CD4-positive, alpha-beta T cell treated with Interleukin-15 for 1 hour (primary cell): ENCODE results near the gene ARHGAP26.

Experiments used
- DNase-seq: peaks from one replicate; pipeline ENCODE4 v3.0.0-alpha.2; 2020

ARHGAP26 gene

DNA sequence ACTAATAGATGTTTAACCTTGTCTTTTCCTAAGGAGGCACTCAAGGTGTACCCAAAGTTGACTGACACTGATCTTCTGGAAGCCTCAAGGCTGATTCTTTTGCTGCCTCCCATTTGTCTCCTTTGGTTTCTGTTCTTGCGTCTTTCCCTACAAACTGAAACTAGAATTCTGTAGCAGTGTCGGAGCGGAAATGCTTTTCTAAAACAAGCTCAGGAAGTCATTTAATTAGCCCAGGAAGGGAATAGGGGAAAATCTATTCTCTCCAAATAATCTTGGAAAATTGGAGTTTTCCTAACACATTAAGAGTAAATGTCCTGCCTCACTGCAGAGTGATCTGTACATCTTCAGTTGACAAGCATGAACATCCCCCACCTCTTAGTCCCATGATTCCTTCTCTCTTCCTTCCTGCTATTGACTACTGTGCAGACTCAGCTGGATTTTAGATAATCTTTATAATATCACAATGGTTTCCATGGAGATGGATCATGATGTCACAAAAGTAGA is 450.6 kb downstream of the ARHGAP26 start:
- no peak for DNase-seq

DNA sequence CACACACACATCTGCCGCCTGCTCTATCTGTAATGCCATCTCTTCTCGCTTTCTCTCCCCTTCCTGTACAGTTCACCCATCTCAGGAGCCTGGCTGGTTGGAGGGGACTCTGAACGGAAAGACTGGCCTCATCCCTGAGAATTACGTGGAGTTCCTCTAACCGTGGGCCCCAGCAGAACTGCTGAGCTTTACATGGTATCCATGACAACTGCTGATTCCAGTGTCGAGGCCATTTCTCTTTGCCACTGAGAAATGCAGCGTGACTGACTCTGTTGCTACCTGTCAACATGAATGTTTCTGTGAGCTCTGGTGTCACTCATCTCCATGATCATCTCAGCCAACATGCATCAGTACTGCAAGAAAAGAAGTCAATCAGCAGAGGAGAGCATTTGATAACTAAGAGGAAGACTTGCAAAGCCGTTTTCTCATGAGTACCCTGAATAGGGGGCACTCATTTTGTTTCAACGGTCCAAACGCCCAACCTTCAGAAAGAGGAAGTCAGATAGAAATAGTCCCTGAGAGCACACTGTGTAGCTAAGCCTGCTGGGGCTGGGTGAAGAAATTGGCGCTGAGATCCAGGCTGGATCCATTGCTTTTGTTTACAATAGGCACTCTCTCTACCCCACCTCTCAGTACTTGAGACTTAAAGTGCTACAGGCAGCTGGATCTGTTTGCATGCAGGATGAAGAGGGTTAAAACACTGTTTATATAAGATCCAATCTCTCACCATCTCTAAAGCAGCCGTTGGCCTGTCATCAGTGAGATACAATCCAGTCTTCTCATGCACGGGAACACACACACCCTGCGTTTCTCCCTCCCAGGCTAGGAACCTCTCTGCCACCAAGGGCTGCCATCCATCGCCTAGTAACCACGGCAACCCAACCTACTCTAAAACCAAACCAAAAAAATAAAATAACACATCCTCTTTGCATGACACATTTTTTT is 452.4 kb downstream of the ARHGAP26 start:
- DNase-seq, result peak; percentile 72

DNA sequence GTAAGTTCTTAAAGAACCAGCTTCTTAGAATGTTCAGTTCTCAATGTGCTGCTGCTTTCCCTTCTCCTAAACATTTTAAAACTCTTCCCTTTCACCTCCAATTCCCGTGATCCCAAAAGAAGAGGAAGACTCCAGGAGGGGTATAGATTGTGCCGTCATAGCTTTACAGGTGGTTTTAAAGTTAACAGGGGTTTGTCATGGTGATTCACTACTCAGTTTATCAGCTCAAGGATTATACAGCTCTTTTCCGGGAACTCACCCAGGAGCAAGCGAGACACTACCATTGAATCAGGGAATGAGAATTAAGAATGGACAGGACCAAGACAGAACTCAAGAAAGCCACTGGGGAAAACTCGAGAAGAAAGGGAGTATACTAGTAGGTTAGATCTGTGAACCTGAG is 454.5 kb downstream of the ARHGAP26 start:
- no peak for DNase-seq

DNA sequence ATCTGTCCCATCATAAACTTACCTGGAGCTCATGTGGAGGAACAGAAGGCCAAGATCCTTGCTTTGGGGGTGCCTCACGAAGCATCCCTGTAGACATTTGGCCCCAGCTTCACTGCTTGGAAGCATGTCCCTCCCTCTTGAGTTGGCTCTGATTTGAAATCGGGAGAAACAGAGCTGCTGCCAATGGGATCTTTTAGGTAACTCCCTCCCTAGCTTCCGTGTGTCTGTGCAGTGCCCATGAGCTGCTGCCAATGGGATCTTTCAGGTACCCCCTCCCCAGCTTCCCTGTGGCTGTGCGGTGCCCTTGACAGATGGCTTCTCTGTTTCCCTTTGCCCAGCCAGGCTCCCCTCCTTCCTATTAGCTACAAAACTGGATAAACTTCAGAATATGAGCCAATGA is 455.3 kb downstream of the ARHGAP26 start:
- DNase-seq, result no peak

DNA sequence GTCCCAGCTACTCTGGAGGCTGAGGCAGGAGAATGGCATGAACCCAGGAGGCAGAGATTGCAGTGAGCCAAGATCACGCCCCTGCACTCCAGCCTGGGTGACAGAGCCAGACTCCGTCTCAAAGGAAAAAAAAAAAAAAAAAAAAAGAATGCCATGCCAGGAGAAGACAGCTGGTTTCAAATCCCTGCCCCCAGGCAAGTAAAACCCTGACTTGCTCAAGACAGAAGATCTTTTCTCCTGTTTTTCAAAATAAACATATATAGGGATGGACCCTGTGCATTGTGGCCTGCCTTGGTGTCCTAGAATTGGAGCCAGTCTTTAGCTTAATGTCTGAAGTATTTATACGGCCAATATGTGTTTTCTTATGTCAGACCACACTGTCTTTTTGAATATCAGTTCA is 456.2 kb downstream of the ARHGAP26 start:
- DNase-seq, result no peak

DNA sequence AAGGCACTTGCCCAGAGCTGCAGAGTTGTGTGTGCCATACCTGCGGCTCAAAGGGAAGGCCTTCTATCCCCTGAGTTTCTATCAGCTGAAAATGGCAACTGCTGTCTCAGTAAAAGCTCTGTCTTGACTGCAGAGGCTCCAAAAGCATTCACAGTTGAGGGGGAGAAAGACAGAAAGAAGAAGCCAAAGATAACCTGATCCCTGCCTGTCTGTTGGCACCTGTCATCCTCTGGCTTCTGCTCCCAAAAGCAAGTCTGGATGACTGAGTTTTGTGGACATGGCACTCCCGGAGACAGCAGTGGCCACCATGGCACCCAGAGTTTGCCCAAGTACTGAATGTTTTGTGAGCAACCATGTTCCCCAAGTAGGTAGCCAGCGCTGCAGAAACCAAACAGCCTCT is 456.7 kb downstream of the ARHGAP26 start:
- no peak for DNase-seq

DNA sequence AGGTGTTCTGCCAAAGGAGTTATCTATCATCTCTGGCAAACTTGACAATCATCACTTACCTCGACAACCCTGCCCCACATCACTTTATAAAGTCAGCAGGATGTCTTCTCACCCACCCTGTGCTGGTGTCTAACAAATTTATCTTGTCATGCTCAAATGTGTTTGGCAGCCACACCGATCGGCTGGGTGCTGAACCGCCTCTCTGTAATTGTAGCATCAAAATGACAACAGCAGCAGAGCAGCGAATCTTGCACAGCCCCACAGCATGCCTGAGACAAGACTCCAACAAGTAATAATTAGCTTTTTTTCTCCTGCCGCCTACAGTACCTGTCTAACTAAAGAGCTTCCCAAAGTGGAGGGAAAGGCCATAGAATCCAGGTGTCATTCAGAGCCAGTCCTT is 457.1 kb downstream of the ARHGAP26 start:
- DNase-seq, result no peak

DNA sequence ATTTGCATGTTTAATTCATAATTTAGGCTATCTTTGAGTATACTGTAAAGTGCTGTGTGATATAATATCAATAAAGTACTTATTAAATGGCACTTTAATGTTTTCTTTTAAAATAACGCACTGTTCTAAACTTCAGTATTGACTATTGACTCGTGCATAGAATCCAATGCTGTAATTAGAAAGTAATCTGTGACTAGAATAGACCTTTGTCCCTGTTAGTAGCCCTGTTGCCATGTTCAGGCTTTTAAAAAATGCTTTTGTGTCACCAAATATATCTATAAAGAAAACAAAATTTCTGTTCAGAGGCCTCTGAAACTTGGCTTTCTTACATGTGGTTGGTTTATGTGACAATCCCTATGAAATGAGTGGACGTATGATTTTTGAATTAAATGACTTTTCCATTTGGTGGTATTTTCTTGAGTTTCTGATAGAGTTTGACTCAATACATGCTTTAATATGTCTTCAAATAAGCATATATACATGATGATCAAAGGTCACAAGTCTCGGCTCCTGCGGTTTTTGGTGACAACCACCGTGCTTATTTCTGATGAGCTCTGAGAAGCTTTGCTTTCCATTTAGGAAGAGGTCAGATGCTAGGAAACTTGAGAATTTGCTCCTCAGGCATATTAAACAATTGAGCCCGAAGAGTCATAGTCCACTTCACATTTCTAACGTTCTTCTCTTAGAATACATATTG is 458.6 kb downstream of the ARHGAP26 start:
- DNase-seq, result no peak

DNA sequence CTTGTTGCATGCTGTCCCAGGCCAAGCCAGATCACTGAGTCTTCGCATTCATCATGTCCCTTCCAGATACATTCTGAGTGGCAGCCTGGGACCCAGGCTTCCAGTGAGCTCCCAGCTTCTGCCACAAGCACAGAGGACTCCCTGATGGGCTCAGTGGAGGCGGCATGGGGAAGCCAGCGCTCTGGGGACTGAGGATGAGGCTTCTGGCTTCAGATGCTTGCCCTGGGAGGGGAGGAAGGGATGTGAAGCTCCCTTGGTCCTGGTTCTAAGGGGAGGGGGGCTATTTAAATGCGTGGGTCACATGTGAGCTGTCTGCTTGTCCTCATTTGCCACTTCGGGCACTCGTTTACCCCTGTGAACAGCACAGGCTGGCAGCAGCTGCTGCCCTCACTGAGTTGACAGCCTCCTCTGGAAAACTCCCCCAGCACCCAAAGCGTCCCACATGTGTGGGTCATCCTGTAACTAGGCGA is 459.3 kb downstream of the ARHGAP26 start:
- DNase-seq, result no peak

DNA sequence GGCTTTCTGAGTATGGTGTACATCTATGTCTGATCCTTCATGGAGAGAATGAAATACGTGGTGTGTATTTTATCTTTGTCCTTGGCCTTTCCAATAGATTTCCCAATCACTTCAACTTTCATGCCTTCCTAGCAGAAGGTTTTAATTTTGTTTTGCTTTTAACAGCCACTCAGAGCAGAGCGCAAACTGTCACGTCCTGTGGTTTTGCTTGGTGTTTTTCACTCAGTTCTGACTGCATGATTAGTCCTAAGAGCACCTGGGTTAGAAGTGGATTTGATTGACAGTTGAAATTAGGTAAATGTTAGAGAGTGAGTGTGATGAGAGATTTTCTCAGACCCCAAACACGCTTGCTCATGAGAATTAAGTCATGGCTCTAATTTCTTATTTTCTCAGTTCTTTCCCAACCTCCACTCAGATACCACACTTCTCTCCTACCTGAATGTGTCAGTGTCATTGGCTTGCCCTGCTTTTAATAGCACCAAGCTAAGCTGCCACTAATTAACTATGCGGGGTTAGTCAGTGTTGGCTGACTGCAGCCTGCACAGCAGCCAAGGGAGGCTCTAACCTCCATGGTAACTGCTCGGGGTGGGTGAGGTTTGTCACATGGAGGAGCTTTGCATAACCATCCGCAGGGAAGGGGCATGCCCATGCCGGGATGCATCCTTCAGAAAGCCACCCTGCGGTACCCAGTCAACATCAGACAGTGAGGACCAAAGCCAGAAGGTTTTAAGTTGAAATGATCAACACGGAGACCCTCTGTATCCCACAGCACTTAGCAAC is 459.9 kb downstream of the ARHGAP26 start:
- DNase-seq, result no peak

DNA sequence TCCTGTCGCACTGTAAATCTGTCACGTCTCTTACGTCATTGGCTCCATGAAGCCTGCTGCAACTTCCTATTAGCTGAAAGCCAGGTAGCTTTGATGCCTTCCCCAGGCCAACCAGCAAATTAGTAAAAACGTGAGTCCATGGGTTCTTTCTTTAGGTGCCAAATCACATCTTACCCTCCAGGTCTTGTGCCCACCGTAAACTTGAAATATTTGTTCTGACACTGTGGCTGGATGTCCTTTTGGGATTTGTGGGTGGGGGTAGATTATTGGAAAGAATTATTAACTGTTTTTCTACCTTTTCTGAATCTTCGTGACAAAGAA is 460.5 kb downstream of the ARHGAP26 start:
- no peak for DNase-seq

DNA sequence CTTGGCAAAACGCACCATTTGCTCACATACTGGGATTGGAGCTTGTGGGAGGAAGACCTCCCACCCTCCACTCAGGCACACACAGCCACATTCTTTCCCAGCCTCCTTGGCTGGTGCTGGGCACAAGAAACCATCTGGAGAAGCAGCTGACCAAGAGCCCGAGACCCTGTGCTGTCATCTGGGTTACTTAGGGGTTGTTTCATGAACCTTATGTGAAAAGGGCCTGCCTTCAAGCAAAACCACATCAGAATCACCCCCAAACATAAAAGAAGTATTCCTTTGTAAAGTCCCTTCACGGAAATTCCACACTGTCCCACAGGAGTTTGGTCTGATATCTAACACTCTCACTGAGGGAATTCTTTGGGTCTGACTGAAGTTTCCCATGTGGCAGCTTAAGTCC is 461.2 kb downstream of the ARHGAP26 start:
- DNase-seq, result no peak

DNA sequence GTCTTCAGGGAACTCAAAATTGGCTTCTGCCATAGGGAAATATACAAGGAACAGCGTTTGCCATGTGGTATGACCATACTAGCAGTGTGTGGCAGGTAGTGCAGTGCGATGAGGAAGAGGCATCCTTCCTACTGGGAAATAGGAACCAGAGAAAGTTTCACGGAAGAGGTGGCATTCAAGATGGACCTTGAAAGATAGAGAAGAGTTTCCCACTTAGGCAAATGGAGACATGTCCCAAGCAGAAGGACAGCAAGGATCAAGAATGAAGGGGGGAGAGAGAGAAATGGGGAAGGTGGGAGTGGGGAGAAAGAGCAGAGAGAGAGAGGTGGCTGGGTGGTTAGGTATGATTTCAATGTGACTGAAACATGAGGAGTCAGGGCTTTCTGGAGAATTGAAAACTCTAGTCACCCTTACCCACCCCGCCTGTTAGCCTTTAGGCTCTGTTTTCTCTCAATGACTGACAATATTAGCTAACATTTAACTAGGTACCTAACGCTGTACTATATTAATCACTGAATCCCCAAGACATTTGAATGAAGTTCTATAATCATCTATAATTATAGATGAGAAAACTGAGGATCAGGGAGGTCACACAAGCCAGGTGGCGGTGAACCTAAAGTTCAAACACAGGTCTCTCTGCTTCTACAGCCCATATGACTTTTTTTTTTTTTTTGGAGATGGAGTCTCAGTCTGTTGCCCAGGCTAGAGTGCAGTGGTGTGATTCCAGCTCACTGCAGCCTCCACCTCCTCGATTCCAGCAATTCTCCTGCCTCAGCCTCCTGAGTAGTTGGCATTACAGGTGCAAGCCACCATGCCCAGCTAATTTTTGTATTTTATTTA is 462.0 kb downstream of the ARHGAP26 start:
- DNase-seq, result no peak

DNA sequence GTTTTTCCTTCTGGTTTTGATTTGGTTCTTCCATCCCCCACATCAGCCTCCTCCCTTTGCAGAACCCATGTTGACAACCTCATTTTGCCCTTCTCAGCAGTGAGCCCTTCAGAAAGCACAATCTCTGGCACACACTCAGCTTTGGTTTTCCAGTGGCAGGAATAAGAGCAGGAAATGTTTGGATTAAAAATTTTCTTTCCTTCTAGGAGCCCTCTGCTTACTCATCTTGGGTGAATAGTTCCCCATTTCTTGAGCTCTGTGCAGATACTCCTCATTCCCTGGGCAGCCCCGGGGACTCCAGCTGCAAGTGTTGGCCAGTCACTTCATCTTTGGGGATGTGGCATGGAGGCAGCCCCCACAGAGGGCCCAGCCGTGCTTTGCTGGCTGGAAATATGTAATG is 462.9 kb downstream of the ARHGAP26 start:
- DNase-seq, result no peak

DNA sequence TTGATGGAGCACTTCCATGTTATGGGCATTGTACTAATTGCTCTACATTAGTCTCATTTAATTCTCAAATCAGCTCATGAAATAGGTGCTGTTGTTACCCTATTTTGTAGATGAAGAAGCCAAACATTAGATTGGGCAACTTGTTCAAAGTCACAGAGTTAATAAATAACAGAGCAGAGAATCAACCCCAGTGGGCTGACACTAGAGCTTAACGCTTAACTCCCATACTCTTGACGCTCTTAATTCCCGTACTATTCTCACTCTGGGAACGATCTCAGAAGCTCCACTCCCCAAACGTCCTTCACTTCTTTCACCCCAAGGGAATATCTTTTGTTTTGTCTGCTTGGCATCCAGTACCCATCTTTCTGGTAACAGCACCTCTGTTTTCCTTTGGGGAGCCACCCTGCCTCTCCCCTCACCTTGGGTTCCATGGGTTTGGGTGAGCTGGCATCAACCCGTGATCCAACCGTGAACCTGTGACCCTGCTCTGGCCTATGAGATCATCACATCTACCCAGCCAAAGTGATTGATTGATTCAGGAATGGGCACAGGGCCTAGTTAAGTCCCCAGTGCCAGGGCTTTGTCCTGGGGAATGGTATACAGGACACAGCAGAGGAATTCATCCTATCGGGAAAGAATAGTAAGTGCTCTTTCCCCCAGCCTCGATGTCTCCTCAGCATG is 464.1 kb downstream of the ARHGAP26 start:
- no peak for DNase-seq

DNA sequence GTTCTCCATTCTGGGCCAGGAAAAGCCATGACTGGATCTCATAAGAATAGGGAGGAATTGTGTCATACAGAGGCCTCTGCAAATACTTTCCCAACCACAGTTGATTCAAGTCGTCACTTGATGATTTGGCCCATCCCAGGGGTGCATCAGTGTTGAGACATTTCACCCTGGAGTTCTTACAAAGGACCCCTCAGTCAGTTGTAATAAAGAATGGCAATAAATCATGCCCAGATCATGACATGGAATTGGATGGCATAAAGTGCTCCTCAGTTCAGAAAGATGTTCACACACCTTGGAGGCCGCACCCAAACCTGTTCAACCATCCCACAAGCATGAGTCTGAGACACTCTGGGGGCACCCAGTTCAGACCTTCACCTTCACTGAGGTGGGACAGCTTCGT is 465.2 kb downstream of the ARHGAP26 start:
- DNase-seq, result no peak

DNA sequence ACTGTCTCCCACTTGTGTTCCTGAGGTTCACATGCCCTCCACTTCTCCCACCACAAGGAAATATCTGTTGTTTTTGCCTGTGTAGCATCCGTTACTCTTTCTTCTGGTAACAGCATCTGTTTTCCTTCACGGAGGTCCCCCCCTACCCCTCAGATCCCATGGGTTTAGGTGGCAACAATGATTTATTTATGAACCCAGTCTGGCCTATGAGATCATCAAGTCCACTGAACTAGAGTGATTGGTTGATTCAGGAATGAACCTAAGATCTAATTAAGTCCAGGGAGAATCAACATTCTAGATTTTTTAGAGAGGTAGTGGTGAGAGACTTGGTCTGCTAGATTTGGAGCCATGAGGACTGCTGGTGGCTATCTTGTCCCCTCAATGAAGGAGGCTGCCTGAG is 466.5 kb downstream of the ARHGAP26 start:
- DNase-seq, result no peak

DNA sequence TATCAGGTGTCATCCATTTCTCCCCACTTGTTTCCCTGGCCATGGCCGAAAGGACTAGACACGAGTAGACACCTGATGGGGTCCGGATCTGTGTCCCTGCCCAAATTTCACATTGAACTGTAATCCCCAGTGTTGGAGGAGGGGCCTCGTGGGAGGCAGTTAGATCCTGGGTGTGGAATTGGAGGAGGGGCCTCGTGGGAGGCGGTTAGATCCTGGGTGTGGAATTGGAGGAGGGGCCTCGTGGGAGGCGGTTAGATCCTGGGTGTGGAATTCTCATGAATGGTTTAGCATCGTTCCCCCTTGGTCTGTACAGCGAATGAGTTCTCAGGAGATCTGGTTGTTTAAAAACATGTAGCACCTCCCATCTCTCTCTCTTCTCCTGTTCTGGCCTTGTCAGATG is 467.5 kb downstream of the ARHGAP26 start:
- DNase-seq, result no peak

DNA sequence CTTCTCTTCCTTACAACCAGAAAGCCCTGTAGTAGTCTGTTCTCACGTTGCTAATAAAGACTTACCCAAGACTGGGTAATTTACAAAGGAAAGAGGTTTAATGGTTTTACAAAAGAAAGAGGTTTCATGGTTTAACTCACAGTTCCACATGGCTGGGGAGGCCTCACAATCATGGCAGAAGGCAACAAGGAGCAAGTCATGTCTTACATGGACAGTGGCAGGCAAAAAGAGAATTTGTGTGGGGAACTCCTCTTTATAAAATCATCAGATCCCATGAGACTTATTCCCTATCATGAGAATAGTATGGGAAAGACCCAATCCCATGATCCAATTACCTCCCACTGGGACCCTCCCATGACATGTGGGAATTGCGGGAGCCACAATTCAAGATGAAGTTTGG is 468.4 kb downstream of the ARHGAP26 start:
- no peak for DNase-seq

DNA sequence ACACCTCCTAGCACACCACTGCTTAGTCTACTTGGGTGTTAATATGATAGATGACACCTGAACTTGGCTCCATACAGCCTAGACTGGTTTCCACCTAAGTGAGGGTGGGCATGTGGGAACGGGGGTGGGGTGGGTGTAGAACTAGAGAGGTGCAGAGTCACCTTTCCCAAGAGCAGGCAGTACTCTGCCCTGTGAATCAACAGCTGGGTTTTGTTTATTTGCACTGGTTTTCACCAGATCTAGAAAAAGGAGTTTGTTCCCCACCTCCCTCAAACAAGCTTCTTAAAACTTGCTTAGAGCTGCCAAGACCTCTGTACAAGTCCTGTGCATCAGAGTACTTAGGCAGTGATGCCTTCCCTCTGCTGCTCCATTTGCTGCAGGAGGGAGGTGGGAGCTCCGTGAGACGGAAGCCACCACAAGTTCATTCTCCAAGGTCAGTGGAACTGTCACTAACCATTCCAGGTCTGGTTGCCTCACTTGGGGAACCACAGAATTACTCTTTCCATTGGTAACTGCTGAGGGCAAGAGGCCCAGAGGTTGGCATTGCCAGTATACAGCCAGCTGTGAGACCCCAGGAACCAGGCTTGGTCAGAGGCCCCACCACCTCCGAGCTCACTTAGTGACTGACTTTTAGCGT is 469.8 kb downstream of the ARHGAP26 start:
- DNase-seq, result no peak

DNA sequence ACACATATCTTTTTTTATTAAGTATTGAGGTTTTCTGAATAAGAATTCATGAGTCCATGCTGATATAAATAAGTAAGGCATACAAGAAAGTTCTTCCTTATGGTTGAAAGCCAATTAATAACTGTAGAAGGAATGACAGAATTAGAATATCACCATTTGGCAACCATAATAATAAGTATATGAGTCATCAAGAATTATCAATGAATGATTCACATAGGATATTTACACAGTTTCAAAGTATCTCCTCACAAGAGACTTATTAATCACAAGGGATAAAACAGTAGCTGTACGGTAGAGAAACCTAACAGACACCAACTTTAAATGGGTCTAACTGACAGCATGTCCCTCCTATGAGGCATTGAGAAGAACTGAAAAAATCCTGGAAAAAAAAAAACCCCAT is 471.7 kb downstream of the ARHGAP26 start:
- no peak for DNase-seq
